Neuronal stem cell (in vitro differentiated cells): ENCODE data around the gene ATP2B3.

Source experiments
- DNase-seq: peaks from one replicate; pipeline ENCODE4 v3.0.0-alpha.2; 2013; ENCODE audit warnings: low spot score
- H2AFZ ChIP-seq: one replicate; pipeline ENCODE4 v1.6.1; 2013; ENCODE audit warnings: mild to moderate bottlenecking, low read length, inconsistent platforms
- H2AK5ac ChIP-seq: 2 replicates; pipeline ENCODE4 v1.6.1; 2013; ENCODE audit warnings: low read depth, mild to moderate bottlenecking, inconsistent platforms, low read length, moderate library complexity, mixed read lengths
- H2BK120ac ChIP-seq: 2 replicates; pipeline ENCODE4 v1.6.1; 2013; ENCODE audit warnings: low read depth, mild to moderate bottlenecking, inconsistent platforms, low read length, moderate library complexity, mixed read lengths
- H2BK12ac ChIP-seq: one replicate; pipeline ENCODE4 v1.6.1; 2013; ENCODE audit warnings: low read length, inconsistent platforms
- H2BK15ac ChIP-seq: 2 replicates; pipeline ENCODE4 v1.6.1; 2013; ENCODE audit warnings: mild to moderate bottlenecking, low read length, inconsistent platforms, mixed read lengths
- H2BK5ac ChIP-seq: one replicate; pipeline ENCODE4 v1.6.1; 2013; ENCODE audit warnings: inconsistent platforms, mild to moderate bottlenecking, low read length, moderate library complexity
- H3K14ac ChIP-seq: one replicate; pipeline ENCODE4 v1.6.1; 2013; ENCODE audit warnings: low read length, inconsistent platforms
- H3K18ac ChIP-seq: 2 replicates; pipeline ENCODE4 v1.6.1; 2013; ENCODE audit warnings: low read length, inconsistent platforms
- H3K23ac ChIP-seq: 2 replicates; pipeline ENCODE4 v1.6.1; 2013; ENCODE audit warnings: low read depth, mild to moderate bottlenecking, mixed read lengths, low read length, inconsistent platforms; ENCODE audit not compliant: poor library complexity
- H3K27ac ChIP-seq: replicated peaks from 3 replicates; pipeline ENCODE4 v1.5.1; 2013; ENCODE audit warnings: low read length, inconsistent platforms
- H3K27me3 ChIP-seq, 3 experiments: 2 replicates each; pipeline ENCODE4 v1.6.1; 2013; ENCODE audit warnings: low read length in 3 of 3, mild to moderate bottlenecking in 2 of 3, inconsistent platforms in 1 of 3, low read depth in 1 of 3, mixed read lengths in 1 of 3, moderate library complexity in 1 of 3; ENCODE audit not compliant: control insufficient read depth in 3 of 3, insufficient read depth in 3 of 3
- H3K36me3 ChIP-seq, 2 donors: replicated peaks in 1 of 2; 2 replicates each; pipeline ENCODE4 v1.6.1; 2013; ENCODE audit warnings: low read length in 2 of 2; ENCODE audit not compliant: control insufficient read depth in 2 of 2, insufficient read depth in 2 of 2
- H3K4ac ChIP-seq: 2 replicates; pipeline ENCODE4 v1.6.1; 2013; ENCODE audit warnings: inconsistent platforms, mild to moderate bottlenecking, low read length, moderate library complexity
- H3K4me1 ChIP-seq, 2 donors: 1 replicate in 1 of 2; 2 replicates in 1 of 2; pipeline ENCODE4 v1.6.1; 2013; ENCODE audit warnings: low read length in 2 of 2, low read depth in 1 of 2; ENCODE audit not compliant: control insufficient read depth in 2 of 2, insufficient read depth in 1 of 2
- H3K4me2 ChIP-seq: one replicate; pipeline ENCODE4 v1.6.1; 2013; ENCODE audit warnings: mild to moderate bottlenecking, low read length, inconsistent platforms; ENCODE audit not compliant: insufficient read depth, poor library complexity, severe bottlenecking
- H3K4me3 ChIP-seq, 2 donors: 2 replicates each; pipeline ENCODE4 v1.5.1; 2013; ENCODE audit warnings: low read length in 2 of 2, mild to moderate bottlenecking in 2 of 2, inconsistent platforms in 1 of 2, moderate library complexity in 1 of 2
- H3K79me1 ChIP-seq: one replicate; pipeline ENCODE4 v1.6.1; 2013; ENCODE audit warnings: low read depth, mild to moderate bottlenecking, inconsistent platforms, low read length, moderate library complexity
- H3K9ac ChIP-seq: one replicate; pipeline ENCODE4 v1.6.1; 2013; ENCODE audit warnings: mild to moderate bottlenecking, low read depth, low read length, inconsistent platforms; ENCODE audit not compliant: poor library complexity
- H3K9me3 ChIP-seq, 2 donors: replicated peaks in 1 of 2; 2 replicates each; pipeline versions ENCODE3 to v1.6.1; 2013; ENCODE audit warnings: low read length in 2 of 2, mild to moderate bottlenecking in 2 of 2, inconsistent platforms in 1 of 2, low read depth in 1 of 2, mixed read lengths in 1 of 2, moderate library complexity in 1 of 2; ENCODE audit not compliant: control insufficient read depth in 2 of 2, insufficient read depth in 1 of 2
- H4K8ac ChIP-seq: one replicate; pipeline ENCODE4 v1.6.1; 2013; ENCODE audit warnings: low read depth, mild to moderate bottlenecking, inconsistent platforms, low read length, moderate library complexity
- H4K91ac ChIP-seq: one replicate; pipeline ENCODE4 v1.6.1; 2013; ENCODE audit warnings: low read length, low read depth, mild to moderate bottlenecking, inconsistent platforms; ENCODE audit not compliant: poor library complexity
- WGBS, 2 donors: extraction: QIAGEN DNeasy Blood & Tissue Kit; methylation state at CpG; one replicate each; pipeline ENCODE4 v1.1.7; 2013; ENCODE audit warnings: missing lambda C conversion rate in 2 of 2, mixed read lengths in 1 of 2; ENCODE audit not compliant: insufficient read length in 2 of 2, insufficient replicate concordance in 1 of 2; ENCODE audit errors: extremely low coverage in 2 of 2; 5-methylcytosine and 5-hydroxymethylcytosine counted together

ATP2B3 gene

GRCh38 chrX:153474718-153475117 is 42.7 kb upstream of the ATP2B3 start:
- Histone ChIP-seq H3K4me1 (peaks cover 0 to 6% of the 10 kb centered on the region in 2 donors), H4K91ac (no peak overlapping the region), H3K27me3 (peaks cover 0 to 47% (median 8%) of the 10 kb centered on the region in 3 experiments), H2BK120ac (peak overlapping the region; percentile 61), H2AFZ (peak overlapping the region; percentile 29), H3K27ac (no peak overlapping the region), H2BK12ac (no peak overlapping the region), H3K9ac (peak overlapping the region; percentile 21), H3K4ac (no peak overlapping the region), H4K8ac (no peak overlapping the region), H2BK5ac (no peak overlapping the region), H3K4me2 (peak overlapping the region; percentile 40), H3K4me3 (no peak overlapping the region), H3K9me3 (no peaks in the 10 kb centered on the region), H3K36me3 (no peaks in the 10 kb centered on the region), H2AK5ac (no peak overlapping the region), H3K79me1 (no peaks in the 10 kb centered on the region), H3K23ac (peak overlapping the region; percentile 31), H3K18ac (peak overlapping the region; percentile 80), H3K14ac (no peak overlapping the region), H2BK15ac (no peak overlapping the region)
- WGBS, 2 donors: no CpG with 5 or more reads among the region's 59 CpGs
- no peak for DNase-seq

- no peak overlapping the region for H3K4me3 ChIP-seq
- H2AK5ac ChIP-seq: no peak overlapping the region
- H4K91ac ChIP-seq: no peak overlapping the region
- no peak overlapping the region for H3K4ac ChIP-seq
- no peak overlapping the region for H2BK12ac ChIP-seq
- no peak overlapping the region for H4K8ac ChIP-seq
- H2AFZ ChIP-seq: no peak overlapping the region
- no peaks in the 10 kb centered on the region for H3K36me3 ChIP-seq
- peak overlapping the region; percentile 61 for H2BK120ac ChIP-seq
- no peak overlapping the region for H3K27ac ChIP-seq
- no peaks in the 10 kb centered on the region for H3K9me3 ChIP-seq
- H3K27me3 ChIP-seq: peaks cover 0 to 50% (median 8%) of the 10 kb centered on the region in 3 experiments
- H3K79me1 ChIP-seq: no peaks in the 10 kb centered on the region
- peak overlapping the region; percentile 80 for H3K18ac ChIP-seq
- no peak for DNase-seq
- no peak overlapping the region for H3K9ac ChIP-seq
- H2BK5ac ChIP-seq: no peak overlapping the region
- H3K4me2 ChIP-seq: peak overlapping the region; percentile 11
- peaks cover 0 to 6% of the 10 kb centered on the region in 2 donors for H3K4me1 ChIP-seq
- WGBS, 2 donors: no CpG with 5 or more reads among the region's 7 CpGs
- H2BK15ac ChIP-seq: no peak overlapping the region
- no peak overlapping the region for H3K23ac ChIP-seq
- H3K14ac ChIP-seq: no peak overlapping the region
Measured at GRCh38 chrX:153475271-153475670, 42.2 kb upstream of the ATP2B3 start.

DNA sequence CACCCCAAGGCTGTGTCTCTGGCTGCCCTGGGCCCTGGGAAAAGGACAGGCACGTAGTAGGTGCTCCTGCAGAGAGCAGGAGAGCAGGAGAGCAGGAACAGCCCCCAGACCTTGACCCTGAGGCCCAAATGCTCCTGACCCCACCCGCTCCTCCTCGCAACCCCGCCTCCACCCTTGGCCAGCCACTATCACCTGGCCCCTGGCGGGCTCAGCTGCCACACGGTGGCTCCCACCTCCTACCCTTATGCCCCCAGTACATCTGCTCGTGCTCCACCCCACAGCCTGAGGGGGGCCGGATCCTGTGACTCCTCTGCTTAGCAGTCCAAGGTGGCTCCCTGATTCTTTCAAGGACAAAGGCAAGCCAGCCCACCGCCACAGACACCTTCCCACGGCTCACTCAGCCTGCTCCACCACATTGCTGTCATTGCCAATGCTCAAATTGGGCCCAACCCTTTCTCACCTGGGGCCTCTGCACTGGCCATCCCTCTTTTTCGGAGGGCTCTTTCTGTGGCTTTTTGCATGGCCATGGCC is 41.6 kb upstream of the ATP2B3 start:
- no peak for DNase-seq
- H3K27ac ChIP-seq: no peak overlapping the region
- H3K4ac ChIP-seq: no peak overlapping the region
- H3K27me3 ChIP-seq: peaks cover 0 to 50% (median 8%) of the 10 kb centered on the region in 3 experiments
- H2AK5ac ChIP-seq: peak overlapping the region; percentile 45
- no peak overlapping the region for H3K4me3 ChIP-seq
- H4K91ac ChIP-seq: no peak overlapping the region
- H2BK12ac ChIP-seq: no peak overlapping the region
- no peaks in the 10 kb centered on the region for H3K9me3 ChIP-seq
- no peak overlapping the region for H3K14ac ChIP-seq
- no peak overlapping the region for H3K9ac ChIP-seq
- H3K23ac ChIP-seq: no peak overlapping the region
- H3K36me3 ChIP-seq: no peaks in the 10 kb centered on the region
- WGBS, 2 donors: no CpG with 5 or more reads among the region's 11 CpGs
- H3K79me1 ChIP-seq: no peaks in the 10 kb centered on the region
- no peak overlapping the region for H2AFZ ChIP-seq
- no peak overlapping the region for H3K18ac ChIP-seq
- no peak overlapping the region for H3K4me2 ChIP-seq
- no peak overlapping the region for H4K8ac ChIP-seq
- peaks cover 0 to 6% of the 10 kb centered on the region in 2 donors for H3K4me1 ChIP-seq
- H2BK120ac ChIP-seq: no peak overlapping the region
- no peak overlapping the region for H2BK15ac ChIP-seq
- H2BK5ac ChIP-seq: no peak overlapping the region

- Histone ChIP-seq H4K8ac (no peak overlapping the region), H2AK5ac (no peak overlapping the region), H3K79me1 (no peaks in the 10 kb centered on the region), H3K4me3 (no peak overlapping the region), H3K27ac (no peak overlapping the region), H3K23ac (no peak overlapping the region), H3K18ac (peak overlapping the region; percentile 38), H3K4me1 (peaks cover 0 to 6% of the 10 kb centered on the region in 2 donors), H2BK12ac (no peak overlapping the region), H2BK5ac (no peak overlapping the region), H2AFZ (no peak overlapping the region), H3K9ac (no peak overlapping the region), H4K91ac (no peak overlapping the region), H3K14ac (no peak overlapping the region), H3K9me3 (no peaks in the 10 kb centered on the region), H2BK15ac (no peak overlapping the region), H2BK120ac (no peak overlapping the region), H3K4ac (no peak overlapping the region), H3K27me3 (peaks cover 0 to 57% (median 8%) of the 10 kb centered on the region in 3 experiments), H3K4me2 (no peak overlapping the region), H3K36me3 (no peaks in the 10 kb centered on the region)
- no peak for DNase-seq
- WGBS, 2 donors: no CpG with 5 or more reads among the region's 16 CpGs
Measured at GRCh38 chrX:153476666-153477363, 40.6 kb upstream of the ATP2B3 start.
